ENCODE results near the gene ERF. TPM values are rescaled to one million over a fixed set of nuclear protein-coding genes. Genes with fewer than 3 reads are reported as not detected.

The ERF gene
- total RNA-seq, 1 experiment from 2014 or later = 96.1 TPM

GRCh38 chr19:42232435-42232834 is 22.5 kb downstream of the ERF start:
- ChIA-PET CTCF (no interaction called here), RAD21 (ENCODE audit: low non-redundant PET in 1 of 2, low total read pairs in 2 of 2, uncharacterized antibody in 2 of 2, unreplicated experiment in 2 of 2) (no interaction called here), POLR2A (no interaction called here)
- Histone ChIP-seq H3K79me2 (ENCODE audit: insufficient read depth, low read length) (peaks cover 54% of the 10 kb centered on the region; the same call in 1 of the 2 replicates), H3K4me1 (ENCODE audit: control insufficient read depth in 1 of 2, insufficient read depth in 2 of 2, low read length in 2 of 2) (no peaks in the 10 kb centered on the region), H3K4me3 (replicated peaks in 1 of 2; ENCODE audit: low read depth in 1 of 2, low read length in 2 of 2) (no peak overlapping the region), H4K20me1 (ENCODE audit: insufficient read depth) (no peaks in the 10 kb centered on the region), H3K9me2 (ENCODE audit: insufficient read depth) (no peaks in the 10 kb centered on the region), H3K27me3 (ENCODE audit: insufficient read depth, low read length) (no peaks in the 10 kb centered on the region), H3K9ac (ENCODE audit: low read length) (no peak overlapping the region), H3K4me2 (ENCODE audit: low read length) (no peak overlapping the region), H3K27ac (ENCODE audit: low read depth, low read length) (no peak overlapping the region), H3K36me3 (ENCODE audit: control insufficient read depth in 1 of 2, insufficient read depth in 2 of 2, low read length in 2 of 2) (peaks cover 50% of the 10 kb centered on the region in 2 experiments; a peak in 3 of 4 replicates), H2AFZ (ENCODE audit: low read depth, low read length, poor library complexity, severe bottlenecking) (no peak overlapping the region), H3K9me3 (ENCODE audit: control insufficient read depth in 1 of 2, insufficient read depth in 1 of 2, low read depth in 1 of 2, low read length in 2 of 2) (no peaks in the 10 kb centered on the region)
- ATAC-seq (no peak), DNase-seq (ENCODE audit: low read depth, low spot score) (no peak)
- TF ChIP-seq ZNF274 (IDR thresholded peaks at IDR 0.05; ENCODE audit: low read depth, low read length) (no peak), TCF7L2 (IDR thresholded peaks at IDR 0.05; ENCODE audit: borderline replicate concordance, extremely low read depth, insufficient read depth, insufficient read length) (no peak), CBX3 (IDR thresholded peaks at IDR 0.05; ENCODE audit: low read depth) (no peak), CEBPB (IDR thresholded peaks at IDR 0.05; ENCODE audit: low read depth) (no peak), ZFX (IDR thresholded peaks at IDR 0.05) (no peak), EGR1 (IDR thresholded peaks at IDR 0.05; ENCODE audit: low read depth) (no peak), ATF3 (IDR thresholded peaks at IDR 0.05) (no peak), ZBTB33 (IDR thresholded peaks at IDR 0.05; ENCODE audit: extremely low read depth, insufficient replicate concordance, low read length) (no peak), REST (IDR thresholded peaks at IDR 0.05; ENCODE audit: low read depth) (no peak), EZH2 (IDR thresholded peaks at IDR 0.05) (no peak), POLR2AphosphoS5 (IDR thresholded peaks at IDR 0.05; ENCODE audit: low read depth, low read length) (no peak), POLR2A (IDR thresholded peaks at IDR 0.05; ENCODE audit: borderline replicate concordance, extremely low read depth, insufficient read depth, insufficient read length) (no peak), ELF1 (IDR thresholded peaks at IDR 0.05; ENCODE audit: borderline replicate concordance, low read depth) (no peak), SRF (IDR thresholded peaks at IDR 0.05; ENCODE audit: low read depth) (no peak), JUND (IDR thresholded peaks at IDR 0.05) (no peak), CTCF (IDR thresholded peaks at IDR 0.05 in 2 of 3, conservative IDR thresholded peaks at IDR 0.05 in 1 of 3; ENCODE audit: borderline replicate concordance in 1 of 3, insufficient read depth in 1 of 3, low read depth in 2 of 3, low read length in 2 of 3) (no peak)
- intact Hi-C loops (cut with micrococcal nuclease) = no loop called here
- BruUV-seq (replicated peaks) = no TSS peak
